Ascending aorta (tissue), 2 donors: ENCODE results near the gene TMEM179. TPM values are rescaled to one million over a fixed set of nuclear protein-coding genes. Genes with fewer than 3 reads are reported as not detected.

Experiments
- DNase-seq, 2 donors: peaks; one replicate each; pipeline ENCODE4 v3.0.0-alpha.2; 2019; ENCODE audit warnings: low spot score in 2 of 2
- H3K27ac ChIP-seq, 2 donors: fragments of 200-600 bp; sonication (generic); one replicate each; pipeline ENCODE4 v1.5.1; 2016 to 2017; ENCODE audit warnings: mild to moderate bottlenecking in 1 of 2
- H3K27me3 ChIP-seq: fragments of 200-600 bp; sonication (generic); one replicate; pipeline ENCODE4 v1.5.1; 2017
- H3K36me3 ChIP-seq, 2 donors: fragments of 200-600 bp; sonication (generic); one replicate each; pipeline ENCODE4 v1.5.1; 2016
- H3K4me1 ChIP-seq, 2 donors: fragments of 200-600 bp; sonication (generic); one replicate each; pipeline ENCODE4 v1.5.1; 2016 to 2017; ENCODE audit warnings: mild to moderate bottlenecking in 1 of 2
- H3K4me3 ChIP-seq, 2 donors: fragments of 200-600 bp; sonication (generic); one replicate each; pipeline ENCODE4 v1.5.1; 2016 to 2017; ENCODE audit warnings: mild to moderate bottlenecking in 1 of 2
- H3K9me3 ChIP-seq, 2 donors: fragments of 200-600 bp; sonication (generic); one replicate each; pipeline ENCODE4 v1.5.1; 2016
- CTCF ChIP-seq, 3 experiments: fragments of 200-600 bp in 2 of 3; fragments of 450-650 bp in 1 of 3; sonication (generic) in 2 of 3; IDR thresholded peaks; one replicate each; pipeline ENCODE4 v1.5.1; 2016 to 2019; ENCODE audit warnings: antibody characterized with exemption in 3 of 3, mild to moderate bottlenecking in 1 of 3, moderate library complexity in 1 of 3
- intact Hi-C: fragments of 100-400 bp; cut with DNase I; formaldehyde crosslinking; loops from one replicate; pipeline ENCODE4 v1.15.1; 2023
- total RNA-seq: library from RNA; depleted of rRNA; stranded (reverse); fragments of >200 nt; gene quantifications from one replicate; pipeline ENCODE4 v1.1.0, GENCODE V29; 2016

Gene TMEM179
- total RNA-seq, 1 donor from 2014 or later = not detected

DNA sequence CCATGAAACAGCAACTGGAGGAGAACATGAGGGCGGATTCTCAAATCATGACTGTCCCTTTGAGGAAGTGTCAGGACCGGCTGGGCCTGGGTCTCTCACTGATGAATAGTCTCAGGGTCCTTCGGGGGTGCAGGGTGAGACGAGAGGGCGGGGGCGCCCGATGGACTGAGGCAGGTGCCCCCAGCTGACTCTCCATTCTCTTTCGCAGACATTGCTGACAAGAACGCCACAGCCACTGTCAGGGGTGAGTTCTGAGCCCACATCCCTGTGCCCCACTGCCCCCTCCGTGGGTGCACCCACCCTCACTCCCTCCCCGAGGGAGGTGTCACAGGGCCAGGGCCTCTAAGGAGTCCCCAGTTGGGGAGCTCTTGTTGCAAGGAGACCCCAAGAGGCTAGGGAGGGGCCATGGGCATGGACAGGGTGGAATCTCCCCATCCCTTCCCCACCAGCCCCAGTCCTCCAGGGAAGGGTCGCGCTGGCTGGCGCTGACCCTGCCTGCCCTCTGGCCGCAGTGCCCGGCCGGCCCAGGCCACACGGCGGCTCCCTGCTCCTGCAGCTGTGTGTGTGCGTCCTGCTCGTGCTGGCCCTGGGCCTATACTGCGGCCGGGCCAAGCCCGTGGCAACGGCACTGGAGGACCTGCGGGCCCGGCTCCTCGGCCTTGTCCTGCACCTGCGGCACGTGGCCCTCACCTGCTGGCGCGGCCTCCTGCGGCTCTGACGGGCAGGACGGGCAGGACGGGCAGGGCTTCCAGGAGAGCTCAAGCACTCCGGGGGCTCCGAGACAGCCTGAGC, 16.3 kb downstream of the TMEM179 start:
- no peak for TF ChIP-seq CTCF (IDR thresholded peaks at IDR 0.05)
- H3K27ac ChIP-seq = no peak overlapping the region

DNA sequence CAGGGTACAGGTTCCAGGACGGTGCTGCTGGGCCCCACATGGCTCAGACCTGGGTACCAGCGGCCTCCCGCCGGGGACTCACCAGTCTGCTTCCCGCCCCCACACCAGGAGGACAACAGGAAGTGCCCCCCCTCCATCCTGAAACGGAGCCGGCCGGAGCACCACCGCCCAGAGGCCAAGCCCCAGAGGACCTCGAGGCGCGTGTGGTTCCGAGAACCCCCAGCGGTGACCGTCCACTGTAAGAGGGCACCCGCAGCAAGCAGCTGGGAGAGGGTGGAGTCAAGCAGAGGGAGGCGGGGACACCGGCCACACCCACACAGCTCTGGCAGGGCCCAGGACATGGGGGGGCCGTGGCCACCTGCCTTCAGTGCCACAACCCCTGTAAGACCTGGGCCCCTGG, 16.9 kb downstream of the TMEM179 start:
- intact Hi-C loops = no loop called here
- Histone ChIP-seq H3K4me3 (no peak overlapping the region), H3K4me1 (peaks cover 2 to 7% of the 10 kb centered on the region in 2 donors), H3K27me3 (no peaks in the 10 kb centered on the region), H3K27ac (peak overlapping the region in 1 of 2 donors; percentile 60), H3K36me3 (no peaks in the 10 kb centered on the region), H3K9me3 (no peaks in the 10 kb centered on the region)
- DNase-seq = no peak
- no peak for TF ChIP-seq CTCF (IDR thresholded peaks at IDR 0.05)

More for the DNA sequence above, 16.3 kb downstream of the TMEM179 start:
- H3K36me3 ChIP-seq = no peaks in the 10 kb centered on the region
- H3K4me3 ChIP-seq = no peak overlapping the region
- H3K4me1 ChIP-seq = peaks cover 2 to 7% of the 10 kb centered on the region in 2 donors
- intact Hi-C loops = no loop called here
- H3K9me3 ChIP-seq = no peaks in the 10 kb centered on the region
- no peak for DNase-seq
- no peaks in the 10 kb centered on the region for H3K27me3 ChIP-seq

- H3K4me3 ChIP-seq = no peak overlapping the region
- H3K4me1 ChIP-seq = peaks cover 4 to 7% of the 10 kb centered on the region in 2 donors
- no peaks in the 10 kb centered on the region for H3K36me3 ChIP-seq
- peak overlapping the region; percentile 60 to 72 for H3K27ac ChIP-seq
- intact Hi-C loops = no loop called here
- H3K27me3 ChIP-seq = no peaks in the 10 kb centered on the region
- no peak for TF ChIP-seq CTCF (IDR thresholded peaks at IDR 0.05)
- DNase-seq = peak in 1 of 2 donors; percentile 75
- no peaks in the 10 kb centered on the region for H3K9me3 ChIP-seq
Observed at GRCh38 chr14:104586832-104587620, 17.5 kb downstream of the TMEM179 start.

- H3K27me3 ChIP-seq = no peaks in the 10 kb centered on the region
- peaks cover 7 to 16% of the 10 kb centered on the region in 2 donors for H3K4me1 ChIP-seq
- no peak overlapping the region for H3K4me3 ChIP-seq
- TF ChIP-seq CTCF (IDR thresholded peaks at IDR 0.05) = no peak
- H3K36me3 ChIP-seq = no peaks in the 10 kb centered on the region
- DNase-seq = peak in 1 of 2 donors; percentile 73
- H3K9me3 ChIP-seq = no peaks in the 10 kb centered on the region
- peak overlapping the region; percentile 60 to 72 for H3K27ac ChIP-seq
- intact Hi-C loops = no loop called here
Observed at GRCh38 chr14:104585966-104586697, 18.4 kb downstream of the TMEM179 start.

DNA sequence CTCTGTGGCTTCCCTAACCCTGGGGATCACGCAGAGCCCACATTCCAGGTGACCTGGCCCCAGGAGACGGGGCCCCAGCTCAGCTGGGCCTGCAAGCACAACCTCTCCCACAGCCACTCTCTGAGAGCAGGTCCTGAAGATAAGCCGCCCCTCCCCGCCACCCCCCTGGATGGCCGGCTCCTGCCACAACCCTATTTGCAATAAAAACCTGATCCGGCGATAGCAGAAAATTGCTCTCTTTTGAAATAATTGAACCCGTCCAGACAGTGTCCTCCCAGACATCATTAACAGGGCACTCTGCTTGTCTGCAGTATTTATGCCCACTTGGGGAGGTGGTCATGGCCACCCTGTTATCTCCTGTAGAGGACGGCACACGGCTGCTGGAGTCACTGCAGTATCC, 20.0 kb downstream of the TMEM179 start:
- H3K36me3 ChIP-seq = no peaks in the 10 kb centered on the region
- H3K9me3 ChIP-seq = no peaks in the 10 kb centered on the region
- H3K27ac ChIP-seq = no peak overlapping the region
- intact Hi-C loops = no loop called here
- no peak for TF ChIP-seq CTCF (IDR thresholded peaks at IDR 0.05)
- DNase-seq = no peak
- H3K4me3 ChIP-seq = no peak overlapping the region
- H3K4me1 ChIP-seq = peaks cover 14 to 29% of the 10 kb centered on the region in 2 donors
- H3K27me3 ChIP-seq = no peaks in the 10 kb centered on the region
